OCI-LY3 (cell line): Measurements from ENCODE around the gene RAB9A.

ENCODE experiments used
- EZH2phosphoT487 ChIP-seq: fragments of 200-600 bp; shearing (Covaris generic); IDR thresholded peaks from 2 replicates; pipeline ENCODE4 v1.6.1; 2018; ENCODE audit warnings: antibody characterized with exemption, mixed run types, low read depth
- TF ChIP-seq, protein P1 (sequence below): fragments of 200-600, 300-600 bp; sonication (generic); IDR thresholded peaks from 2 replicates; pipeline ENCODE4 v1.5.1; 2014; ENCODE audit warnings: antibody characterized with exemption, low read length, low read depth

DNA sequence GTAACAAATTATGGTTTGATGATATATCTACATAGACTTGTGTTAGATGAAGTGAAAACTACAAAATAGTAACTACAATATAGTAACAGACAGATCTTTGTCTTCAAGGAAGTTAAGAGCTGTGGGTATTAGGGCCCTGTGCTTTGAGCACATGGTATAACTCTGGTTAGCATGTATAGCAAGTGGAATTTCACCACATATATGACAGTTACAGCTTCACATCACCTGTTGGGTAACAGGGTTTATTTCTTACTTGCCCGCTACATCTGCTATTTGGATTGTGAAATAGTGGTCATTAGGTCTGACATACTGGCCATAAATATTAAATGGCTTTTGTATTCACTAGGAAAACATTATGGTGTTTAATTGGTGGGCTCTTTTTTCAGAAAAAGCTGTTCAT lies 65.8 kb downstream of the RAB9A start:
- no peak for TF ChIP-seq EZH2phosphoT487
- TF ChIP-seq, protein P1, sequence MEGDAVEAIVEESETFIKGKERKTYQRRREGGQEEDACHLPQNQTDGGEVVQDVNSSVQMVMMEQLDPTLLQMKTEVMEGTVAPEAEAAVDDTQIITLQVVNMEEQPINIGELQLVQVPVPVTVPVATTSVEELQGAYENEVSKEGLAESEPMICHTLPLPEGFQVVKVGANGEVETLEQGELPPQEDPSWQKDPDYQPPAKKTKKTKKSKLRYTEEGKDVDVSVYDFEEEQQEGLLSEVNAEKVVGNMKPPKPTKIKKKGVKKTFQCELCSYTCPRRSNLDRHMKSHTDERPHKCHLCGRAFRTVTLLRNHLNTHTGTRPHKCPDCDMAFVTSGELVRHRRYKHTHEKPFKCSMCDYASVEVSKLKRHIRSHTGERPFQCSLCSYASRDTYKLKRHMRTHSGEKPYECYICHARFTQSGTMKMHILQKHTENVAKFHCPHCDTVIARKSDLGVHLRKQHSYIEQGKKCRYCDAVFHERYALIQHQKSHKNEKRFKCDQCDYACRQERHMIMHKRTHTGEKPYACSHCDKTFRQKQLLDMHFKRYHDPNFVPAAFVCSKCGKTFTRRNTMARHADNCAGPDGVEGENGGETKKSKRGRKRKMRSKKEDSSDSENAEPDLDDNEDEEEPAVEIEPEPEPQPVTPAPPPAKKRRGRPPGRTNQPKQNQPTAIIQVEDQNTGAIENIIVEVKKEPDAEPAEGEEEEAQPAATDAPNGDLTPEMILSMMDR = no peak
